RPMI7951 (cell line): Measurements from ENCODE around the gene VANGL2. TPM values are rescaled to one million over a fixed set of nuclear protein-coding genes. Genes with fewer than 3 reads are reported as not detected.

ENCODE experiments used
- DNase-seq: peaks from one replicate; pipeline ENCODE4 v3.0.0-alpha.2; 2012; ENCODE audit warnings: low read depth
- total RNA-seq: library from RNA; depleted of rRNA; stranded (reverse); fragments of >200 nt; shearing (Covaris generic); gene quantifications from 2 replicates; pipeline ENCODE4 v1.2.3, GENCODE V29; 2014

The VANGL2 gene
- total RNA-seq, 1 experiment from 2014 or later: 0.12 TPM

DNA sequence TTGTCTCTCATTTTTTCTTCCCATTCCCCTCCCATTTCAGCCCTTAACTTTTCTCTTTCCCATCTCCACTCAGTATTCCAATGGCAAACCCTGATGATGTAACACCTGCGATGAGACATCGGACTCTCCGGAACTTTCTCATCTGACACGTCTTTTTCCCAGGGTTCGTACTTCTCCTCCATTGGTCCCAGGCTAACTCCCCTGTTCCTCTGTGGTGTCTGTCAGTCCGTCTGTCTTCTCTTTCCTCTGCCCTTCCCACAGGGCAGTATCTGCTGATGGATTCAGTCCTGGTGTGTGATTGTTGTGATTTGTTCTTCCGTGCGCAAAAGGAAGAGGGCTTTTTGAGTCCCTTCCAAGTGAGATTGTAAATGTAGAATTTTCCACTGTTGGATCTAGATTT lies 27.7 kb downstream of the VANGL2 start:
- no peak for DNase-seq

DNA sequence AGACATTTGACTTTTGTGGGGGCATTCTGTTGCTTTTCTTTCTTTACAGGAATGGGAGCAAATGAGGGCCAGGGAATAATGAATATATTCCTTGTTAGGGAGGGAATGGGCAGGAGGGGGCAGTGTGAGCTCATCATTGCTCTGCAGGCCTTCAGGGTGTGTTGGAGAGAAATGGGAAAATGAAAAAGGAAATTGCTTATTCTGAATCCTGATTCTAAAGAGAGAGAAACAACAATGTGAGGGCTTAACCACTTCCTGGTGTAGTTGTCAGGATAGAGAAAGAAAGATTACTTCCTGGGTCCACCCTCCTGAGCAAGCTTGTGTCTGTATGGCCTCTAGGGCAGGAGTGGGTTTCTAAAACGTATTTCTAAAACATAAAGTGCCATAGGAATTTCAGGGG lies 28.3 kb downstream of the VANGL2 start:
- DNase-seq: peak; percentile 51

DNA sequence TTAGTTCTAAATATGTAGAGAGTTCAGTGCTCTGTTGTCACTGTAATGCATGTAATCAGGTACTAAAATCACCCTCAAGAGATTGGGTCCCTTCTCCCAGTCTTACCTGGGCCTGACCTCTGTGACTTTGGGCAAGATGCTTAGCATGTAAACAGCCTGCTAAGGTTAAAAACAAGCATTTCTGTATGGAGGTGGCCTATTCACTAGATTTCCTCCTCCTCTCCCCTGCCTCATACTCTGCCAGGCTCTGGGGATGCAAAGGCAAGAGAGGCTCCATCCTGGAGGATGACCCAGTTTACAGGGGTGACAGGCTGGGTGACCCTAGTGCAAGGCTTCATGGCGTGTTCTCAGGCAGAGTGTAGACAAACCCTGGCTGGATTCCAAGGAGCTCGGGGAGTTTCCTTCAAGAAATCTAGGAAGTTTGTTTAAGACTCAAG lies 28.8 kb downstream of the VANGL2 start:
- DNase-seq: no peak

DNA sequence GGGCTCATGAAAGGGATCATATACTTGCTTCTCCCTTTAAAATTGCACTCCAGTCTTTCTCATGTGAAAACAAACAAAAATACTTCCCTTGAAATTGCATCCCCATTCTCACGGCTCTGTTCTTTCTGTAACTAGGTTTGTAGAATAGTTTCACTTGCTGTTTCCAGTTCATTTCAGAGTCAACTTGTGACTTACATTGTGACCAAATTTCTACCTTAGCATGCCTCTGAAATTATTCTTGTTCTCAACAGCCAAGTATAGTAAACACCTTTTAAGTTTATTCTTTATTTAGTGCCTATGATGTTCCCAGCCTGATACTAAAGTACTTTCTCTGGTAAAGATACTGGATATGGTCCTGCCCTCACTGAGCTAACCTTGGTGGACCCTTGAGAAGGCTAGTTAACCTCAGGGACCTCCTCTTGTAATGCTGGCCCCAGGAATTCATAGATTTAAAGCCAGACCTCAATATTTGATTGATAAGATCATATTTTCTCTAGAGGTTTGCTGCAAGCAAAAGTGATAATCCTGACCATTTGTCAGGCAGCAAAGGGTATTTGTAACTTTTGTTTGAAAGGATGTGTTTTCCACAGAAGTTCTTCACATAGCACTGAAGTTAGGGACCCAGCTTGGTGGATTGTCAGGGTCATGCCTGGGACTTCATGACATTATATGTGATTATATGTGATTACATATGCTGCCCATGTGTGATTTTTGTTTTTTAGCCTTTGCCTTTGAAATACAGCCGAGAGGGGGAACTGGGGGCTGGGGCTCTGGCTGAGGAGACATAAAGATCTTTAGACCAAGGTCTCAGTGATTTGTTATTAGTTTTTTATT lies 29.6 kb downstream of the VANGL2 start:
- DNase-seq: no peak

DNA sequence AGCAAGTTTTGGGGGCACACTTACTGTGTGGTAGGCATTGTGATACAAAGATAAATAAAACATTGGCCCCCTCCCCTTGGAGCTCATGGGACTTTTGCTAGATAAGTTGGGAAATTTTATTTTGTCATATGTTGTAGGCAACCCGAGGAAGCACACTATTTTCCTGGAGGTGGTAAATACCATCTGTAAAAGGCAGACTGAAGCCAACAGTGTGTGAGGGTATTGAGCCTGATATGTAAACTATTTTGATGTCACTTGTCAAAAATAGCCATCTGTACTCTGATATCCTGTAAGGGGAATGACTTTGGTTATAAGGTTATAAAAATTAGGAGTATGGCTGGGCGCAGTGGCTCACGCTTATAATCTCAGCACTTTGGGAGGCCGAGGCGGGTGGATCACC lies 30.6 kb downstream of the VANGL2 start:
- DNase-seq: no peak

DNA sequence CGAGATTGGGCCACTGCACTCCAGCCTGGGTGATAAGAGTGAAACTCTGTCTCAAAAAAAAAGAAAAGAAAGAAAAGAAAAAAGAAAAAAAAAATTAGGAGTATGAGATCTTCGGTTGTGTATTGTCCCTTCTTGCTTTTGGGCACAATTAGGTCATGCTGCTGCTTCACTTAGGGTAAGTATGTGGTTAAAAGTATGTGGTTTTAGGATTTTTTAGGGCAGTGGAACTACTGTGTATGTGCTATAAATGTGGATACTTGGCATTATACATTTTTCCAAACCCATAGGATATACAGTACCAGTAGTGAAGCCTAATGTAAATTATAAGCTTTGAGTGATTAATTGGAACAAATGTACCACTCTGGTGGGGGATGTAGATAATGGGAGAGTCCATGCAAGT lies 31.2 kb downstream of the VANGL2 start:
- DNase-seq: no peak

DNA sequence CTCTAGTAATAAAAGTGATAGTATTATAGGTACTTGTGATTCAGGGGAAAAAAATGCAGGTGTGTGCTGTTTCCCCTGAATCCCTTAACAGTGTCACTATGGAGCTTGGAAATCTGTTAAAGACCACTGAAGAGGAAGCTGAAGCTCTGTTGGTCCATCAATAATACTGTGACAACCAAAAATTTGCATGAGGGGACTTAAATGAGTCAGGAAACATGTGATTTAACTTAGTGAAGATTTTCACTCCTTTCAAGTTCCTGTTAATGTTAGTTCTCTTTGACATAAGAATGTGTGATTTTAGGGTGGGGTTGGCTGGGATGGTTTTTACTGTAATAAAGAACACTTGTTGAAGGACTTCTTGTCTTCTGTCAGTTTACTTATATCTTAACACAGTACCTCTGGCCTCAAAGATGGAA lies 32.0 kb downstream of the VANGL2 start:
- DNase-seq: no peak

DNA sequence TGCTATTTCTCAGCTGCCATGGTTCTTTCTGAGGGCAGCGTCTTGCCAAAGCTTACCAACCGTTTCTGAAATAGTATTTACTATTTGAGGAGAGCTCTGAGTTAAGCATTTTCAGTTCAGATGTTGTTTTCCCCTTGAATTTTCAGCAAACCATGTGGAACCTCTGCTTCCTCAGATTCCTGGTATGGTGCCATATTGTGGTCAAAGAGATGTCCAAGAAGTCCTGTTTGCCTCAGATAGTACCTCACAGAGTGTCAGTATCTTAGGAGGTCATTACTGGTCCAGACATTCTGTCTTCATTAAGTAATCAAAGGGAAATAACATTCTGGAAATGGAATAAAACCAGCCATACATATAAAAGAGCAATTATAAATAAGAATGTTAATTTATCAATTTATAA lies 36.6 kb downstream of the VANGL2 start:
- no peak for DNase-seq

DNA sequence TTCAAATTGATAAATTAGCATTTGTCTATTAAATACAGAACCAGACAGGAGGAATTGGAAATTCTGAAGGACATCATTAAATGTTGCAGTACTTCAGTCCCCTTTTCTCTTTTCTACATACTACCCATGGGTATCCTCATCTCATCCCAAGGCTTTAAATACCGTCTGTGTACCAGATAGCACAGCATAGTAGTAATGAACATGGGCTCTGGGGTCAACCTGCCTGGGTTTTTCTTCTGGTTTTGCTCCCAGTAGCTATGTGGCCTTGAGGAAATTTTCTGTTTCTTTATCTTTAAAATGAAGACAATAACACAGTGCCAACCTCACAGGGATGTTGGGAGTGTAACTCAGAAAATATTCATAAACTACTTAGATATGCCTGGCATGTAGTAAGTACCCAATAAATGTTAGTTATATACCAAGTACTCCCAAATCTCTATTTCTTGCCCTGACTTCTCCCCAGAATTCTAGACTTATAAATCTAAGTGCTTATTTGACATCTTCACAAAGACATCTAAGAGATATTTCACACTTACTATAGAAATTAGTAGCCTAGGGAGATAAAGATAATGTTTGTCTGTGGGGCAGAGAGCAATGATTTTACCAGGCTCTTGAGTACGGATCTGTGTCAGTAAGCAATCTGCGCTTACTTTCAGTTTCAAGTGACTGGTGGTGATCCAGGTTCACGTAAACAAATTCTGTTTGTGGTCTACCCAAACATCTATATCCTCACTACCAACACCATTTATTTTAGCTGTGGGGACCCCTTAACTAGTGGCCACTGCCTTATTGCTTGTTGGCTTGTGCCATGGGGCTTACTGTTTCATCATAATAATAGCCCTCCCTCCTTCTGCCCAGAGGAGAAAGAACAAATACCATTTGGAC lies 37.3 kb downstream of the VANGL2 start:
- DNase-seq: no peak

DNA sequence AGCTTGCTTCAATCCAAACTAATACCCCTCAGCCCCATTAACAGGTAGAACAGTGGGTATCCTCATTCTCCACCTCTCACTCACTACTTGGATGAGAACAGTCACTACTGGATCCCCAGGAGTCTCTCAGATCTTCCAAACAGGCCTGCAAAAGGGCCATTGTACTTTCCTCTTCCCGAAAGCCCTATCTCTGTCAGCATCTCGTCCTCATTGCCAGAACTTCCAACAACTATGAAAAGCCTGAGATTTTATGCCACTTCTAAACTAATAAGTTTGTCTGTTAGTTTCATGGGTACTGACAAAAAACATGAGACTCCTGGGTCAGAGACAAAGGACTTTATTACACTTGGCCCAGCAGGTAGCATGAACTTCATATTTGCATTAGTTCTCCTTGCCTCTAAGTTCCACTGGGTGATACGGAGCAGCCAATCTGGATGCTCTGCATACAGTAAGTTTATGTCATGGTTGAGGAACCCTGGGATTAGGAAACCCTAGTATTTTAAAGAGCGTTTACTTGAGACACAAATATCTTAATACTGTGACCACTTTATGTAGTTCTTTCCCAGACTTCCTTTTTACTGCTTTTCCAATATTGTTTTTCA lies 38.1 kb downstream of the VANGL2 start:
- DNase-seq: no peak

DNA sequence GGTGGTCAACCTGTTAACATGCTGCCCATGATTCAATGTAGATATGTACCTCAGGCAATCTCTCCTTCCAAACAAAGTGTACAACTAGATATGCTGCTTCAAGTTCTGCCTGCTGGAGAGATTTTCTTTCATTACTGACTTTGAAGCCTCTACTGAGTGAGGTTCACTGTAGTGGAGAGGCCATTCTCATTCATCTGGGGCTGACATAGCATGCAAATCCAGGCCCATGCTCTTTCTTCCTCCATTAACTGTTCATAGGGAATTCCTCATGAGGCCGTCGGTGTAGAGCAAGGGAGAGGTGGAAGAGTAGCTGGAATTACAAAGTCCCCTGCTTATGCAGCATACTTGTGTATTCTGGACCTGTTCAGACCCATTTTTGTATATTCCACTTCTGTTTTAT lies 38.6 kb downstream of the VANGL2 start:
- DNase-seq: no peak

DNA sequence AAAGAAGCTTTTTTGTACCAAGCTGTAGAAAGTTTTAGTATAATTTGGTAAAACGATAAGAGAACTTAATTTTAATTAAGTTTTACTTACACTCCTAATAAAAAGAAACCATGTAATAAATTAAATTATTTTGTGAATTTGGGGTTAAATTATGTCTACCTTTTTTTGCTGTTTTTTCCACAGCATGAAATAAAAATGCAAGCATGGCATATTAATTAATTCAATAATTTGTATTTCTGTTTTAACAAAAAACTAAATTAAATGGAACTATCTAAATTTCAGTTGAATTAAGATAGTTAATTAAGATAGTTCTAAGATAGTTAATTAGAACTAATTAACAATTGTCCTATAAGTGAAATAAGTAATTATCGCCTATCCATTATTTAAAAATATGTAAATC lies 39.4 kb downstream of the VANGL2 start:
- no peak for DNase-seq

DNA sequence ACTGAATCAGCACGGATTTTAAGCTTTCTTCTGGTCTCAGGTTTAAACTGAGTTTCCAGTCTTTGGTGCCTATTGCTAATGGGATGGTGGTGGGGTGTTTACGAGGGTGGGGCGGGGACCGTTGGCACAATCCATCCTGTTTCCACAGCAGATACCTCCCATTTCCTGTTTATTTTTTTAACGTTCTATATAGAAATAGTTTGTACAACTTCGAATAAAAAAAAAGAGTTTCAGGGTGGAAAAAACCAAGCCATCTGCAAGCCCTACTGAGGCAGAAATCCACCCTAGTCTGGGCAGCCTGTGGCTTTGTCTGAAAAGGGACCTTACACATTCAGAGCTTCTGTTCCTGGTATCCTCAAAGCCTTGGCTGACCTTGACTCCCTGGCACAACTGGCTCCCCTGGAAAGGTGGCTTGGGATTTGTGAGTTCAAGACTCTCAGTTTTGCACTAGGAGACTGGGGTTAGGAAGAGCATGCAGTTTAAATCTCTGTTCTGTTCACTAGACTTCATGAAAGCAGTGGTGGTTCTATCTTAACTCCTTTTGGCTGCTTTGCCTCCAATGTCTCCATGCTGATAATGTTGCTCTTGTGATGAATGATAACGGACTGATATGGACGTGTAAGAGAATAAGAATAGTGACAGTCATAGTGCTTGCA lies 46.7 kb downstream of the VANGL2 start:
- DNase-seq: no peak

DNA sequence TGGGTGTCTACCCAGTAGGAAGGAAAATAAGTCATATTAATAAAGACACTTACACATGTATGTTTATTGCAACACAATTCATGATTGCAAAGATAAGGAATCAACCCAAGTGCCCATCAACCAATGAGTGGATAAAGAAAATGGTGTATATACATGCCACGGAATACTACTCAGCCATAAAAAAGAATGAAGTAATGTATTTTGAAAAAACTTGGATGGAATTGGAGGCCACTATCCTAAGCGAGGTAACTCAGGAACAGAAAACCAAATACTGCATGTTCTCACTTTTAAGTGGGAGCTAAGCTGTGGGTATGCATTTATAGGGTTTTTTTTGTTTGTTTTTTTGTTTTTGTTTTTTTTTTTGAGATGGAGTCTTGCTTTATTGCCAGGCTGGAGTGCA lies 49.1 kb downstream of the VANGL2 start:
- no peak for DNase-seq

DNA sequence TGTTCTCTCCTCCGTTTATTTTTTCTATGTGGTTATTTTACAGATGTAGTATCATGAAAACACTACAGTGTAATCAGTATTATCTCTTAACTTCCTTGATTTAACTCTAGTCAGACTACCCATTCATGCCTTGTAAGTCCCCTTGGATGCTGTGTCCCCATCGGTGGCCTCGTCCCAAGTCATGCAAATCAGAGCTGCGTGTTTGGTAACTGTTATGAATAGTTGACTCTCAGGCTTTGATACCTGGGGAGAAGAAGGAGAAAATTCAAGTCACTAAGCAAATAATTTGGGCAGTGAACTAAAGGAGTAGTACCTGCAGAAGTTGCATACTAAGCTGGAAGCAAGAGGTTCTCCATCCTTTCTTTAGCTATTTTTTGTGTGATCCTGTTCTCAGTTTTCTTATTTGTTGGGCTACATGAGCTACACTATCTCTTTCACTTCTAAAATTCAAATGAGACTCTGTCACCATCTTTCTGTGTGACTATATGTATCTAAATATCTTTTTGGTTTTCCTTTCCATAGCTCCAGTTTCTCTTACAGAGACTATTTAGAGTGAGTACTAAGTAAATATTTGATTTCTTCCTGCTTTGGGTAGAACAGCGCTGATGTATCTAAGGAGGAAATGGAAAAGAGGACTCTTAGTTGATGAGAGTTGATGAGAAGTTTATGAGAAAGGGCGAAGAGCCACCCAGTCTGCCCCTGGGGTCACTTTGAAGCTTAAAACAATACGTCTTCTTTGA lies 50.9 kb downstream of the VANGL2 start:
- DNase-seq: no peak

DNA sequence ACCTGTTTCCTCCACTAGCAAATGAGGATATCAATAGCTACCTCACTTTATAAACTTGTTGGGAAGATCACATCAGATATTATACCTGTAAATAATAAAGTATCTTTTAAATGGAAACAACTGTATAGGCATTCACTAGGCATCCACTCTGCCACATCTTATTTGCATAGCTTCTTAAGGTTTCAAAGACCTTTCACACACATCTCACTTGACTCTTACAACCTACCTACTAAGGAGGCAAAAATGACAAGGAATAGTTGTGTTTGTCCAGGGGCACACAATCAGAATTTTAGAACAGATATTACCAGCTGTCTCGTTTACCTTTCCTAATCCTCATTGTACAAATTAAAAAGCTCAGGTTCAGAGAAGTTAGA lies 51.5 kb downstream of the VANGL2 start:
- DNase-seq: no peak

DNA sequence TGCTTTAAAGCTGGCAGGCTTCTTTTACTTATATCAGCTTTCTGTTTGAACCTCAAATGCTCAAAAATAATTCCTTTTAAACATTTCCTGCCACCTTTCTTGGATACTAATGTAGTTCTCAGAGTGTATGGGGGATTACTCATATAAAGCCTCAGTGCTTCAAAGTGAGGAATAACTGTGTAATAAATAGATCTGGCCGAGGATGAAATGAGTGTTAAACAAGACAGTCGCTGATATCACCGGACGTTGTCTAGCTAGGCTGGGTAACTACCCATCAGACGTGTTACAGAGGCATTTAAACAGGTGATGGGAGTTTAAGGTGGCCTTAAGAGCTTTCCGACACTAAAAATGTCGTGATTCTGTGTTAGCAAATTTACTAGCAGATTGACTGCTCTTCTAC lies 53.1 kb downstream of the VANGL2 start:
- DNase-seq: no peak

DNA sequence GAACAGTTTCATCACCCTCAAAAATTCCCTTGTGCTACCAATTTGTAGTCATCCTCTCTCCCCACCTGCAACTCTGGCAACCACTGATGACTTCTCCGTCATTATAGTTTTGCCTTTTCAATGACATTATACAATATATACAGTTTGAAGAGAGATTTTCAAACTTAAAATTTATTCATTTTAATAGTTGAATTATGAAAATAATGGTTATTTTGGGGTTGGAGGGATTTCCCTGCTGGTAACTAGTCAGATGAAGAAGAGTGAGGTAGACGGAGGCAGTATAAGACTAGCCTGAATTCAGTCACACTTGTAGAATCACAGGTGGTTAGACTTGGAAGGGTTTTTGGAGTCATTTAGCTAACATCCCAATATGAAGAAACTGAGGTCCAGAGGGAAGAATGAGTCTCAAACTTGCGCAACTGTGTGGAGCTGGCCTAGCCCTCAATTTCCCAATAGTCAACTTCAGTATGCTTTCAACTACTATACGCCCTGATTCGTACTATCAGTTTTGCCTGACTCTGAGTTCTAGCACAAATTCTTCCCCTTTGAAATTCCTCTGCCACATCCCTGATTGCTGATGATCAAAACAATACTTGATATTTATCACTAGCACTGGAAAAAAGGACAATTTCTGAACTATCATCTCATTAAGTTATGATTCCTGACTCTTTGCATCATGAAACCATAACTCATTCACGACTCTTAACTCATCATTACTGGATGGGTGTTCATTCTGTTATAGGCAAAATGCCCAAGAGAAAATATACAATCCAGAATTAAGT lies 54.2 kb downstream of the VANGL2 start:
- DNase-seq: no peak

DNA sequence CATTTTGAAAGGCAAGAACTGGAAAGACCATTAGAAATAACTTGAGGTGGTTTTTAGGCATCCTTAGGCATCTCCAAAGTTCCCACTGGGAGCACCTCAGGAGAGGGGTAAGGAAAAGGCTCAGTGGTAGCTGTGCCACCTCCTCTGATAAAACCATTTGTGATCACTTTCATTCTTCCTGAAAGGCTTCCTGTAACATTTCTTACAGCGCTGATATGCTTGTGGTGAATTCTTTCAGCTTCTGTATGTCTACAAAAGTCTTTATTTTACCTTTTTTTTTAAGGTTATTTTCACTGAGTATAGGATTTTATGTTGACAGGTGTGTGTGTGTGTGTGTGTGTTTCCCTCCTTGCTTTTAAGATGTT lies 54.8 kb downstream of the VANGL2 start:
- DNase-seq: no peak

DNA sequence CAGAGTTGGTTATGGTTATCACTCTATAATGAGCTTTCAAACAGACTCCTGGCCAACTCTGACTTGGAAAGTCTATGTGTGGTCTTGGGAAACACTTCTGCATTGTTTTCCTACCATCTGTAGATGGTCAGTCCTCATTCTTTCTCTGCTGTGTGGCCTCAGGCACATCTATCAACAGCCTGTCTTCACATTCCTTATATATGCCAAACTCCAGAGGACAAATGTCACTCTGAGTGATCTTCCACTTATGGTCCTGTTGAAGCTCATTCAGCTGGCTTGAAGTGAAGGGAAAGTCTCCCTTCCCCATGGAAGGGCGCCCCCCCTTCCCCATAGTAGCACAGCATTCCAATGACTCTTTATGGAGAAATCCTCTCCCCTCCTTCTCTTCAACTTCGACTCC lies 58.7 kb downstream of the VANGL2 start:
- peak; percentile 23 for DNase-seq

DNA sequence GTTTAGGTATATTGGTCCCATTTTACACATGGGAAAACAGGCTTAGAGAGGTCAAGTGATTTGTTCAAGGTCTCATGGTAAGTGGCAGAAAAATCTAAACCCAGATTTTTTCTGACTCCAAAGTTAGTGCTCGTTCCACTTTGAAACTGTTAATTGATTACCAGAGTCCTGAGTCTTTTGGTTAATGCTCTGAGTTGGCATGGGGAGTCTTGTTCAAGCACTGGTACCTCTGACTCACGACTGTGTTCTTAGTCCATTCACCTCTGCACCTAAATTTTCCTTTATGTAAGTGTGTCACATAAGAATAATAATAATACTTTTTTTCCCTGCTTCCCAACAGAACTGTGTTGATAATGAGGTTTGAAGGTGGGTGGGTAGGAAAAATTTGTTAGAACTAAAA lies 59.3 kb downstream of the VANGL2 start:
- no peak for DNase-seq
